HepG2 (cell line): ENCODE measurements around the gene EBF4. TPM values are rescaled to one million over a fixed set of nuclear protein-coding genes. Genes with fewer than 3 reads are reported as not detected.

Experiments
- DR1 ChIP-seq: sonication (generic); formaldehyde crosslinking; IDR thresholded peaks from 2 replicates; pipeline ENCODE4 v1.8.0; 2021; ENCODE audit warnings: mild to moderate bottlenecking, missing genetic modification reagents, inconsistent platforms
- GATA4 ChIP-seq: sonication (generic); IDR thresholded peaks from 2 replicates; pipeline ENCODE4 v1.6.1; 2016; ENCODE audit warnings: antibody characterized with exemption, low read depth, borderline replicate concordance
- HES4 ChIP-seq: sonication (generic); formaldehyde crosslinking; IDR thresholded peaks from 2 replicates; pipeline ENCODE4 v1.9.0; 2021; ENCODE audit warnings: mild to moderate bottlenecking, missing genetic modification reagents, borderline replicate concordance
- HNRNPH1 ChIP-seq: fragments of 200-400 bp; formaldehyde crosslinking; optimal IDR thresholded peaks from 2 replicates; pipeline ENCODE3; 2017; ENCODE audit warnings: mild to moderate bottlenecking, low read depth, low read length
- MEF2D ChIP-seq: sonication (generic); formaldehyde crosslinking; IDR thresholded peaks from 2 replicates; pipeline ENCODE4 v1.5.1; 2020; ENCODE audit warnings: mild to moderate bottlenecking, missing genetic modification reagents
- NFKB2 ChIP-seq: sonication (generic); formaldehyde crosslinking; IDR thresholded peaks from 2 replicates; pipeline ENCODE4 v1.4.0; 2020; ENCODE audit warnings: missing genetic modification reagents, borderline replicate concordance
- NPAS2 ChIP-seq: sonication (generic); formaldehyde crosslinking; IDR thresholded peaks from 2 replicates; pipeline ENCODE4 v1.8.0; 2022; ENCODE audit warnings: mild to moderate bottlenecking, missing genetic modification reagents, borderline replicate concordance
- PAWR ChIP-seq: sonication (generic); formaldehyde crosslinking; IDR thresholded peaks from 2 replicates; pipeline ENCODE4 v1.4.0; 2020; ENCODE audit warnings: missing genetic modification reagents, mild to moderate bottlenecking, borderline replicate concordance
- SPEN ChIP-seq: sonication (generic); formaldehyde crosslinking; IDR thresholded peaks from 2 replicates; pipeline ENCODE4 v1.5.1; 2020; ENCODE audit warnings: low read depth, mild to moderate bottlenecking, missing genetic modification reagents
- SRF ChIP-seq: IDR thresholded peaks from 2 replicates; pipeline ENCODE4 v1.6.1; 2011; ENCODE audit warnings: mild to moderate bottlenecking, low read depth, low read length, moderate library complexity
- ZFP1 ChIP-seq: IDR thresholded peaks from 2 replicates; pipeline ENCODE4 v1.6.1; 2016
- ZNF160 ChIP-seq: sonication (generic); formaldehyde crosslinking; IDR thresholded peaks from 2 replicates; pipeline ENCODE4 v1.8.0; 2022; ENCODE audit warnings: mild to moderate bottlenecking, inconsistent platforms, missing genetic modification reagents
- ZNF180 ChIP-seq: sonication (generic); formaldehyde crosslinking; IDR thresholded peaks from 2 replicates; pipeline ENCODE4 v1.4.0; 2020; ENCODE audit warnings: low read depth, missing genetic modification reagents, borderline replicate concordance
- ZNF263 ChIP-seq: sonication (generic); formaldehyde crosslinking; IDR thresholded peaks from 2 replicates; pipeline ENCODE4 v1.4.0; 2020; ENCODE audit warnings: missing genetic modification reagents
- ZNF331 ChIP-seq: sonication (generic); formaldehyde crosslinking; IDR thresholded peaks from 2 replicates; pipeline ENCODE4 v1.4.0; 2020; ENCODE audit warnings: missing genetic modification reagents
- ZNF567 ChIP-seq: sonication (generic); formaldehyde crosslinking; IDR thresholded peaks from 2 replicates; pipeline ENCODE4 v1.8.1; 2023; ENCODE audit warnings: mild to moderate bottlenecking, missing genetic modification reagents, borderline replicate concordance
- ZNF605 ChIP-seq: sonication (generic); formaldehyde crosslinking; IDR thresholded peaks from 2 replicates; pipeline ENCODE4 v1.8.0; 2022; ENCODE audit warnings: mild to moderate bottlenecking, missing genetic modification reagents
- ZNF720 ChIP-seq: sonication (generic); formaldehyde crosslinking; IDR thresholded peaks from 2 replicates; pipeline ENCODE4 v1.4.0; 2020; ENCODE audit warnings: missing genetic modification reagents
- ZNF816 ChIP-seq: sonication (generic); formaldehyde crosslinking; IDR thresholded peaks from 2 replicates; pipeline ENCODE4 v1.8.0; 2022; ENCODE audit warnings: missing genetic modification reagents, mild to moderate bottlenecking, borderline replicate concordance
- polyA plus RNA-seq, 8 experiments: library from polyadenylated mRNA; depleted of rRNA in 3 of 8; stranded (reverse) in 7 of 8; unstranded in 1 of 8; fragments of >200 nt; fragmentation: Illumina TruSeq in 4 of 8; extraction: Trizol in 4 of 8; gene quantifications; 2 replicates each; pipeline versions ENCODE4 v1.2.1 to v1.2.3, GENCODE V29; 2011 to 2016; ENCODE audit warnings: low read depth in 4 of 8, missing spikeins in 1 of 8, mixed read lengths in 1 of 8; ENCODE audit not compliant: insufficient read depth in 1 of 8
- total RNA-seq, 5 experiments: library from RNA; depleted of rRNA; stranded (reverse); fragments of >200 nt; fragmentation: Illumina TruSeq; extraction: Trizol; gene quantifications; 2 replicates each; pipeline ENCODE4 v1.2.3, GENCODE V29; 2016; ENCODE audit warnings: low read depth in 1 of 5
- TF ChIP-seq, protein P1 (sequence below): IDR thresholded peaks from 2 replicates; pipeline ENCODE4 v1.6.1; 2016; ENCODE audit warnings: missing compliant biosample characterization, missing genetic modification reagents, borderline replicate concordance
- TF ChIP-seq, protein P2 (sequence below): sonication (generic); formaldehyde crosslinking; IDR thresholded peaks from 2 replicates; pipeline ENCODE4 v1.4.0; 2020; ENCODE audit warnings: mild to moderate bottlenecking, missing genetic modification reagents
- TF ChIP-seq, protein P3 (sequence below): sonication (generic); formaldehyde crosslinking; IDR thresholded peaks from 2 replicates; pipeline ENCODE4 v1.4.0; 2020; ENCODE audit warnings: missing genetic modification reagents
- TF ChIP-seq, protein P4 (sequence below): IDR thresholded peaks from 2 replicates; pipeline ENCODE4 v1.6.1; 2018; ENCODE audit warnings: missing genetic modification reagents
- TF ChIP-seq, protein P5 (sequence below): sonication (generic); formaldehyde crosslinking; IDR thresholded peaks from 2 replicates; pipeline ENCODE4 v1.5.0; 2020; ENCODE audit warnings: mild to moderate bottlenecking, missing genetic modification reagents

The EBF4 gene
- total and polyA plus RNA-seq, 2 of the 13 experiments (the other 11 are each of a cell fraction or from before 2014, with no cell fraction given): 0.84 to 2.2 TPM

DNA sequence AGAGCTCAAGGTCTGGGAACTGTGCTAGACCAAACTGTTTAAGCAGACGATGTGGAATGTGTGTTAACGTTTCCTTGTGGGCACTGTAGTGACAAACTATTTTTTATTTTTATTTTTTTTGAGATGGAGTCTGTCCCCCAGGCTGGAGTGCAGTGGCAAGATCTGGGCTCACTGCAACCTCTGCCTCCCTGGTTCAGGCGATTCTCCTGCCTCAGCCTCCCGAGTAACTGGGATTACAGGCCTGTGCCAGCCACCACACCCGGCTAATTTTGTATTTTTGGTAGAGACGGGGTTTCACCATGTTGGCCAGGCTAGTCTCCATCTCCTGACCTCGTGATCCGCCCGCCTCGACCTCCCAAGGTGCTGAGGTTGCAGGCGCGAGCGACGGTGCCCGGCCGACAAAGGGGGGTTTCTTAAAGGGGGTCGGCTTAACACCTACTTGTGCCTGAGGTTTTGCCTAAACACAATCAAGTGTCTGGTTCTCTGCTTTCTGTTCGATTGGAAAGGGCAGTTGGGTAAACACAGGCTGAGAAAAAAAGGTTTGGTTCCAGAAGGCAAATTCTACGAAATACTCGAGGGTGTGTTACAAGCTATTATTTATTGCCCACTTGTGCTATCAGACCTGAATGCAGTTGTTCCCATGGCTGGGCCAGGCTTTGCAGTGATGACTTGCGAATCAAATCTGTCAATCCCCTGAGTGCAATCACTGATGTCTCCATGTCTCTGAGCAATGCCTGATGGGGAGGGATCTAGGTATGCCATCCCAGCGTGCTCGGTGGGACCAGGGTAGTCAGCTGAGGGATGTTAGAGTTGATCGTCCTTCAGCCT is 38.8 kb upstream of the EBF4 start (continued):
- TF ChIP-seq, protein P1, sequence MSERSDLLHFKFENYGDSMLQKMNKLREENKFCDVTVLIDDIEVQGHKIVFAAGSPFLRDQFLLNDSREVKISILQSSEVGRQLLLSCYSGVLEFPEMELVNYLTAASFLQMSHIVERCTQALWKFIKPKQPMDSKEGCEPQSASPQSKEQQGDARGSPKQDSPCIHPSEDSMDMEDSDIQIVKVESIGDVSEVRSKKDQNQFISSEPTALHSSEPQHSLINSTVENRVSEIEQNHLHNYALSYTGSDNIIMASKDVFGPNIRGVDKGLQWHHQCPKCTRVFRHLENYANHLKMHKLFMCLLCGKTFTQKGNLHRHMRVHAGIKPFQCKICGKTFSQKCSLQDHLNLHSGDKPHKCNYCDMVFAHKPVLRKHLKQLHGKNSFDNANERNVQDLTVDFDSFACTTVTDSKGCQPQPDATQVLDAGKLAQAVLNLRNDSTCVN: 0 out of 2 replicates have a peak, but pooled peaks have one; percentile 21
- TF ChIP-seq, protein P2, sequence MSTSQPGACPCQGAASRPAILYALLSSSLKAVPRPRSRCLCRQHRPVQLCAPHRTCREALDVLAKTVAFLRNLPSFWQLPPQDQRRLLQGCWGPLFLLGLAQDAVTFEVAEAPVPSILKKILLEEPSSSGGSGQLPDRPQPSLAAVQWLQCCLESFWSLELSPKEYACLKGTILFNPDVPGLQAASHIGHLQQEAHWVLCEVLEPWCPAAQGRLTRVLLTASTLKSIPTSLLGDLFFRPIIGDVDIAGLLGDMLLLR: no peak
- TF ChIP-seq DR1 (CRISPR knock-in tag) (no peak), ZNF180 (CRISPR knock-in tag) (no peak), ZFP1 (CRISPR knock-in tag) (no peak), SRF (no peak), ZNF567 (CRISPR knock-in tag) (no peak; the same call in 1 of the 2 replicates), ZNF605 (0 out of 2 replicates have a peak, but pooled peaks have one; percentile 29), ZNF816 (CRISPR knock-in tag) (no peak), HNRNPH1 (no peak), NPAS2 (CRISPR knock-in tag) (no peak), ZNF331 (CRISPR knock-in tag) (0 out of 2 replicates have a peak, but pooled peaks have one; percentile 18), MEF2D (CRISPR knock-in tag) (0 out of 2 replicates have a peak, but pooled peaks have one; percentile 54), SPEN (no peak), HES4 (CRISPR knock-in tag) (no peak), GATA4 (no peak), ZNF160 (CRISPR knock-in tag) (no peak), ZNF263 (no peak), NFKB2 (peak; percentile 10; the same call in 1 of the 2 replicates), PAWR (CRISPR knock-in tag) (no peak), ZNF720 (CRISPR knock-in tag) (no peak)
- TF ChIP-seq, protein P3, sequence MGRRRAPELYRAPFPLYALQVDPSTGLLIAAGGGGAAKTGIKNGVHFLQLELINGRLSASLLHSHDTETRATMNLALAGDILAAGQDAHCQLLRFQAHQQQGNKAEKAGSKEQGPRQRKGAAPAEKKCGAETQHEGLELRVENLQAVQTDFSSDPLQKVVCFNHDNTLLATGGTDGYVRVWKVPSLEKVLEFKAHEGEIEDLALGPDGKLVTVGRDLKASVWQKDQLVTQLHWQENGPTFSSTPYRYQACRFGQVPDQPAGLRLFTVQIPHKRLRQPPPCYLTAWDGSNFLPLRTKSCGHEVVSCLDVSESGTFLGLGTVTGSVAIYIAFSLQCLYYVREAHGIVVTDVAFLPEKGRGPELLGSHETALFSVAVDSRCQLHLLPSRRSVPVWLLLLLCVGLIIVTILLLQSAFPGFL (CRISPR knock-in tag): 0 out of 2 replicates have a peak, but pooled peaks have one; percentile 9
- TF ChIP-seq, protein P4, sequence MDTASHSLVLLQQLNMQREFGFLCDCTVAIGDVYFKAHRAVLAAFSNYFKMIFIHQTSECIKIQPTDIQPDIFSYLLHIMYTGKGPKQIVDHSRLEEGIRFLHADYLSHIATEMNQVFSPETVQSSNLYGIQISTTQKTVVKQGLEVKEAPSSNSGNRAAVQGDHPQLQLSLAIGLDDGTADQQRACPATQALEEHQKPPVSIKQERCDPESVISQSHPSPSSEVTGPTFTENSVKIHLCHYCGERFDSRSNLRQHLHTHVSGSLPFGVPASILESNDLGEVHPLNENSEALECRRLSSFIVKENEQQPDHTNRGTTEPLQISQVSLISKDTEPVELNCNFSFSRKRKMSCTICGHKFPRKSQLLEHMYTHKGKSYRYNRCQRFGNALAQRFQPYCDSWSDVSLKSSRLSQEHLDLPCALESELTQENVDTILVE: no peak
- TF ChIP-seq, protein P5, sequence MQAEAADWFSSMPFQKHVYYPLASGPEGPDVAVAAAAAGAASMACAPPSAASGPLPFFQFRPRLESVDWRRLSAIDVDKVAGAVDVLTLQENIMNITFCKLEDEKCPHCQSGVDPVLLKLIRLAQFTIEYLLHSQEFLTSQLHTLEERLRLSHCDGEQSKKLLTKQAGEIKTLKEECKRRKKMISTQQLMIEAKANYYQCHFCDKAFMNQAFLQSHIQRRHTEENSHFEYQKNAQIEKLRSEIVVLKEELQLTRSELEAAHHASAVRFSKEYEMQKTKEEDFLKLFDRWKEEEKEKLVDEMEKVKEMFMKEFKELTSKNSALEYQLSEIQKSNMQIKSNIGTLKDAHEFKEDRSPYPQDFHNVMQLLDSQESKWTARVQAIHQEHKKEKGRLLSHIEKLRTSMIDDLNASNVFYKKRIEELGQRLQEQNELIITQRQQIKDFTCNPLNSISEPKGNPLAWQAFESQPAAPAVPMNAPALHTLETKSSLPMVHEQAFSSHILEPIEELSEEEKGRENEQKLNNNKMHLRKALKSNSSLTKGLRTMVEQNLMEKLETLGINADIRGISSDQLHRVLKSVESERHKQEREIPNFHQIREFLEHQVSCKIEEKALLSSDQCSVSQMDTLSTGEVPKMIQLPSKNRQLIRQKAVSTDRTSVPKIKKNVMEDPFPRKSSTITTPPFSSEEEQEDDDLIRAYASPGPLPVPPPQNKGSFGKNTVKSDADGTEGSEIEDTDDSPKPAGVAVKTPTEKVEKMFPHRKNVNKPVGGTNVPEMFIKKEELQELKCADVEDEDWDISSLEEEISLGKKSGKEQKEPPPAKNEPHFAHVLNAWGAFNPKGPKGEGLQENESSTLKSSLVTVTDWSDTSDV: no peak
